ENCODE data around the gene DNAH5.

DNAH5 gene

DNA sequence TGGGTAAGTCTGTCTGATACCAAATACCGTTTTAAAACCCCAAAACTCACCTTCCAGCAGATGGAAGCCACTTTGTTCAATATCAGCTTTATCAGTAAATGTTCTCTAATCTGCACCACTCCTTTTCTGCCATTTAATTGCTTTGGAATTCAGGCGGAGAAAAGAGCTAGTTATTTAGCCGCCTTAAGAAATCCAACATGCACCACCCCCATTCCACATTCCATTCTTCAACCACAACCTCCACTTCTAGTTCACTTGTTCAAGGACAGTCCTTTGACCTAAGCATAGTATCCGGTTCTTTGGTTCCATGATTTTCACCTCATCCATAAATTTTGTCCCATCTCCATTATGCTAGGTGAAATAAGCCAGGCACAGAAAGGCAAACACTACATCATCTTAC is 240.1 kb downstream of the DNAH5 start:
- 72% methylated on average over 4 of the region's 4 CpGs for WGBS
- no peaks in the 10 kb centered on the region for H3K9me3 ChIP-seq (ENCODE audit: insufficient read depth, low read depth, low read length)
- no peak overlapping the region for H3K9ac ChIP-seq (ENCODE audit: low read depth, low read length)
- H3K36me3 ChIP-seq (ENCODE audit: insufficient read depth, low read length): no peaks in the 10 kb centered on the region
- H3K4me3 ChIP-seq (ENCODE audit: low read length): no peak overlapping the region
- no peaks in the 10 kb centered on the region for H3K27me3 ChIP-seq (ENCODE audit: insufficient read depth, low read length)
- H3K27ac ChIP-seq (ENCODE audit: low read depth, low read length): no peak overlapping the region
- no peaks in the 10 kb centered on the region for H3K4me1 ChIP-seq (ENCODE audit: insufficient read depth, low read length)

DNA sequence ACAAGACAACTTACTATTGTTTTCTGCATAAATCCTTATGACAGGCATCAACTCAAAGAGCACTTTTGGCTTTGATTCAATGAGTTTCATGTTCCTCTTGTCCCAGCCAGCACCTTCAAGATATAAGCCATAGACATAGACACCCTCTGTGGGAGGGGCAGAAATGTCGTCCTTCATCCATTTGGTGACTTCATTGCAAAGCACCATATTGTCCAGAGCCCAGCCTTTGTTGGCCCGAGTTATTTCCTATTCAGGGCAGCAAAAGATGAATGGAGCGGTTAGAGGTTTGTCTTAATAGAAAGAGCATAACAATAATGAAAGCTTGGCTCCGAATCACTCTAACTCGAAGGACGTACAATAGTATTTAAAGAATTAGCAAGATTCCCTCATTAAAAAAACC is 243.9 kb downstream of the DNAH5 start:
- Histone ChIP-seq H3K9ac (ENCODE audit: low read depth, low read length) (no peak overlapping the region), H3K4me1 (ENCODE audit: insufficient read depth, low read length) (no peaks in the 10 kb centered on the region), H3K36me3 (ENCODE audit: insufficient read depth, low read length) (no peaks in the 10 kb centered on the region), H3K4me3 (ENCODE audit: low read length) (no peak overlapping the region), H3K9me3 (ENCODE audit: insufficient read depth, low read depth, low read length) (no peaks in the 10 kb centered on the region; the same call in 1 of the 2 replicates), H3K27me3 (ENCODE audit: insufficient read depth, low read length) (no peaks in the 10 kb centered on the region), H3K27ac (ENCODE audit: low read depth, low read length) (no peak overlapping the region)
- WGBS: 95% methylated on average over 3 of the region's 6 CpGs

DNA sequence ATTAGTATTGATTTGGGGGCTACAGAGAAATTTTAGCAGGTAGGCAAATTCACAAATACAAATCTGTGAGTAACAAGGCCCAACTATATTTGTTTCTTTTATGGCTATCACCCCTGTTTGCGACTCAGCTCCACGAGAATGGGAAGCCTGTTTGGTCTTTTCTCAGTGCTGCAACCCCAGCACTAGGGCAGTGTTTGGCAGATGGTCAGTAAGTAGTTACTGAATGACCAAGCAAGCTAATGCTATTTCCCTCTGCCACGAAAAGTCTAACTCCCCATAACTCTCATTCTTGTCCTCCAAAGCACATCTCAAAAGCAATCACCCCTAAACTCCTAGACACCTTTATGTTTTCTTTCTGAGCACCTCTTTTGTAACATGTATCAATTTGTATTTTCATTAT is 245.6 kb downstream of the DNAH5 start:
- Histone ChIP-seq H3K27ac (ENCODE audit: low read depth, low read length) (no peak overlapping the region), H3K9me3 (ENCODE audit: insufficient read depth, low read depth, low read length) (no peaks in the 10 kb centered on the region; the same call in 1 of the 2 replicates), H3K36me3 (ENCODE audit: insufficient read depth, low read length) (no peaks in the 10 kb centered on the region), H3K27me3 (ENCODE audit: insufficient read depth, low read length) (no peaks in the 10 kb centered on the region), H3K4me3 (ENCODE audit: low read length) (no peak overlapping the region), H3K9ac (ENCODE audit: low read depth, low read length) (no peak overlapping the region), H3K4me1 (ENCODE audit: insufficient read depth, low read length) (no peaks in the 10 kb centered on the region)
- WGBS: 62% methylated on average over 3 of the region's 3 CpGs

DNA sequence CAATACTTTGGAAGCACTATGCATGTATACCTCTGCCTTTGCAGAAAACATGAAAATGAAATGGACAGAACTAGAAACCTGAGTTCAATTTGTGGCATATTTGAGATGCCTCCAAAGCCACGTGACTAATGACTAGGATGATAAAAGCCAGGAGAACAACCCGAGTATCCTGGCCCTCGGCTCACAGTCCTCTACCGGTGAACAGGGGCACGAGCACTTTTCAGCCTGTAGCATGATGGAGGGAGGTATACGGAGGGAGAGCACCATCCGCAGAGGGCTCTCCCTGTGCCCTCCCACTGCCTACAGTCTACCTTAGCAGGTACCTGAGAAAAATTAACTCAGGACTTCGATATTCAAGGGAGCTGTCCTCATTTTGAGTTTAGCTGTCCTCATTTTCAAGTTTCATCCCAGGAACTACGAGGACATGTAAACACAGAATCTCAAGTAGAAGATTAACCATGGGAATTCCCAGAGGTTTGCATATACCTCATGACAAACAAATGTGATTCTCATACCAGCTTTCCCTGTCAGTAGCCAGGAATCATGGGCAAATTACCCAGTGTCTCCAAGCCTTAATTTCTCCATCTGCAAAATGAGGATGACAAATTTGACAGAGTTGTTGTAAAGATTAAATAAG is 249.3 kb downstream of the DNAH5 start:
- H3K27me3 ChIP-seq (ENCODE audit: insufficient read depth, low read length): no peaks in the 10 kb centered on the region
- no peaks in the 10 kb centered on the region for H3K4me1 ChIP-seq (ENCODE audit: insufficient read depth, low read length)
- H3K36me3 ChIP-seq (ENCODE audit: insufficient read depth, low read length): no peaks in the 10 kb centered on the region
- no peaks in the 10 kb centered on the region; the same call in 1 of the 2 replicates for H3K9me3 ChIP-seq (ENCODE audit: insufficient read depth, low read depth, low read length)
- no peak overlapping the region for H3K27ac ChIP-seq (ENCODE audit: low read depth, low read length)
- no peak overlapping the region for H3K9ac ChIP-seq (ENCODE audit: low read depth, low read length)
- no peak overlapping the region for H3K4me3 ChIP-seq (ENCODE audit: low read length)
- 87% methylated on average over 8 of the region's 9 CpGs for WGBS

GRCh38 chr5:13692172-13692571 is 252.3 kb downstream of the DNAH5 start:
- no peaks in the 10 kb centered on the region for H3K4me1 ChIP-seq (ENCODE audit: insufficient read depth, low read length)
- H3K27ac ChIP-seq (ENCODE audit: low read depth, low read length): no peak overlapping the region
- no peaks in the 10 kb centered on the region for H3K36me3 ChIP-seq (ENCODE audit: insufficient read depth, low read length)
- H3K9ac ChIP-seq (ENCODE audit: low read depth, low read length): no peak overlapping the region
- no peak overlapping the region for H3K4me3 ChIP-seq (ENCODE audit: low read length)
- H3K9me3 ChIP-seq (ENCODE audit: insufficient read depth, low read depth, low read length): 0 out of 2 replicates have a peak, but pooled peaks cover 8% of the 10 kb centered on the region
- no peaks in the 10 kb centered on the region for H3K27me3 ChIP-seq (ENCODE audit: insufficient read depth, low read length)

GRCh38 chr5:13676531-13676930 is 268.0 kb downstream of the DNAH5 start:
- H3K36me3 ChIP-seq (ENCODE audit: insufficient read depth, low read length): no peaks in the 10 kb centered on the region
- 0 out of 2 replicates have a peak, but pooled peaks cover 4% of the 10 kb centered on the region for H3K9me3 ChIP-seq (ENCODE audit: insufficient read depth, low read depth, low read length)
- no peak overlapping the region for H3K27ac ChIP-seq (ENCODE audit: low read depth, low read length)
- no peak overlapping the region for H3K4me3 ChIP-seq (ENCODE audit: low read length)
- WGBS: 88% methylated on average over 3 of the region's 4 CpGs
- no peaks in the 10 kb centered on the region for H3K4me1 ChIP-seq (ENCODE audit: insufficient read depth, low read length)
- no peaks in the 10 kb centered on the region for H3K27me3 ChIP-seq (ENCODE audit: insufficient read depth, low read length)
- H3K9ac ChIP-seq (ENCODE audit: low read depth, low read length): no peak overlapping the region

DNA sequence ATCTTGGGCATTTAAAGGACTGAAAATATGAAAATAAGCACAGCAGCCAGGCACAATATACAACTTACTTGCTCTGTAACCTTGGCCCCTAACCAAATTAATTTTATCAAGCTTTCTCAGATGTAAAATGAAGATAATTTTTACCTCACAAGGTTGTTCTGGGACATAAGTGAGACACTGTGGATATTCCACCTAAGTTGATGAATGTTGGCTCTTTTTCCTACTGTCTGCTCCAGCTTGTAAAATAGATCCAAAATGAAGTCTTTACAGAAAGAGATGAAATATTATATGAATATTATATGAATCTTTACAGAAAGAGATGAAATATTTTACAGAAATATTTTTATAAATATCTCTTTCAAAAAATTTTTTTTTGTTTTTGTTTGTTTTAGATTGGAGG is 270.1 kb downstream of the DNAH5 start:
- 0 out of 2 replicates have a peak, but pooled peaks cover 4% of the 10 kb centered on the region for H3K9me3 ChIP-seq (ENCODE audit: insufficient read depth, low read depth, low read length)
- no peak overlapping the region for H3K4me3 ChIP-seq (ENCODE audit: low read length)
- H3K36me3 ChIP-seq (ENCODE audit: insufficient read depth, low read length): no peaks in the 10 kb centered on the region
- no peak overlapping the region for H3K9ac ChIP-seq (ENCODE audit: low read depth, low read length)
- H3K27me3 ChIP-seq (ENCODE audit: insufficient read depth, low read length): no peaks in the 10 kb centered on the region
- H3K4me1 ChIP-seq (ENCODE audit: insufficient read depth, low read length): no peaks in the 10 kb centered on the region
- no peak overlapping the region for H3K27ac ChIP-seq (ENCODE audit: low read depth, low read length)

DNA sequence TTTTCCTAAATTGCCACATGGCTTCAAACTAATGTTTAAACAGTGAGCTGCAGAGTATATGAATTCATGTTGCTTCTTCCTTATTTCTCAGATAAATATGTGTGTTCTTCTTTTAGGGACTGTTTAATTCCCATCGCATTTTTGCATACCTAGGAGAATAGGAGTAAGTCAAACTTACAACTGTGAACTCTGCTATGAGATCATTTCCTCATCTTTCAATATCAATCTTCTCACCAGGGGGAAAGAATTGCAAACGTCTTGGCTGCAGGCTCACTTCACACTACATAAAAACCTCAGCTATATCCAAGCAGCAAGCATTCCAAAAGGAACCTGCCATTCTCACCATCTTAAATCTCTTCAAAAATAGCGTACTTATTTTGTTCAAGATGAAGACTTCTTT is 271.0 kb downstream of the DNAH5 start:
- Histone ChIP-seq H3K9ac (ENCODE audit: low read depth, low read length) (no peak overlapping the region), H3K36me3 (ENCODE audit: insufficient read depth, low read length) (no peaks in the 10 kb centered on the region), H3K4me3 (ENCODE audit: low read length) (no peak overlapping the region), H3K27ac (ENCODE audit: low read depth, low read length) (no peak overlapping the region), H3K4me1 (ENCODE audit: insufficient read depth, low read length) (no peaks in the 10 kb centered on the region), H3K27me3 (ENCODE audit: insufficient read depth, low read length) (no peaks in the 10 kb centered on the region), H3K9me3 (ENCODE audit: insufficient read depth, low read depth, low read length) (0 out of 2 replicates have a peak, but pooled peaks cover 4% of the 10 kb centered on the region)
- 63% methylated on average over 2 of the region's 3 CpGs for WGBS

DNA sequence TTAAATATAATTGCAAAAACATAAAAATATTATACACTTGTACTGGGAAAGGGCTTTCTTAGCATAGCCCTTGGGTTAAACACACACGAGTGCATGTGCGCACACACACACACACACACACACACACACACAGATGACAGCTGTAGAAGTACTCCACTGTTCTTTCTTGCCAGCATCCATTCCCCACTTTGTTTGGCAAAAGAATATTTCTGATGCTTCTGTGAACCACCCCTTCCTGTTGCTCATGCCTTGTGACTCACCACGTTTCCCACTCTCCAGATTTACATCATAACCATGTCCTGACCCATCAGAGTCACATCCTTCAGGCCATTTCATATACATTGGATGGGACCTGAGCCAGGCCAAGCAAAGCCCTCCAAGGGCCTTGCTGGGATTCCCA is 280.1 kb downstream of the DNAH5 start:
- H3K27ac ChIP-seq (ENCODE audit: low read depth, low read length): no peak overlapping the region
- no peaks in the 10 kb centered on the region for H3K4me1 ChIP-seq (ENCODE audit: insufficient read depth, low read length)
- H3K4me3 ChIP-seq (ENCODE audit: low read length): no peak overlapping the region
- 55% methylated on average over 3 of the region's 3 CpGs for WGBS
- H3K27me3 ChIP-seq (ENCODE audit: insufficient read depth, low read length): no peaks in the 10 kb centered on the region
- H3K9me3 ChIP-seq (ENCODE audit: insufficient read depth, low read depth, low read length): no peaks in the 10 kb centered on the region
- H3K9ac ChIP-seq (ENCODE audit: low read depth, low read length): no peak overlapping the region
- H3K36me3 ChIP-seq (ENCODE audit: insufficient read depth, low read length): no peaks in the 10 kb centered on the region

GRCh38 chr5:13662626-13663025 is 281.9 kb downstream of the DNAH5 start:
- Histone ChIP-seq H3K36me3 (ENCODE audit: insufficient read depth, low read length) (no peaks in the 10 kb centered on the region), H3K27me3 (ENCODE audit: insufficient read depth, low read length) (no peaks in the 10 kb centered on the region), H3K4me3 (ENCODE audit: low read length) (no peak overlapping the region), H3K4me1 (ENCODE audit: insufficient read depth, low read length) (no peaks in the 10 kb centered on the region), H3K27ac (ENCODE audit: low read depth, low read length) (no peak overlapping the region), H3K9me3 (ENCODE audit: insufficient read depth, low read depth, low read length) (no peaks in the 10 kb centered on the region), H3K9ac (ENCODE audit: low read depth, low read length) (no peak overlapping the region)

- Histone ChIP-seq H3K9me3 (ENCODE audit: insufficient read depth, low read depth, low read length) (no peaks in the 10 kb centered on the region), H3K9ac (ENCODE audit: low read depth, low read length) (no peak overlapping the region), H3K36me3 (ENCODE audit: insufficient read depth, low read length) (no peaks in the 10 kb centered on the region), H3K4me3 (ENCODE audit: low read length) (no peak overlapping the region), H3K27me3 (ENCODE audit: insufficient read depth, low read length) (no peaks in the 10 kb centered on the region), H3K4me1 (ENCODE audit: insufficient read depth, low read length) (no peaks in the 10 kb centered on the region), H3K27ac (ENCODE audit: low read depth, low read length) (no peak overlapping the region)
- 85% methylated on average over 1 of the region's 1 CpG for WGBS
Measured at GRCh38 chr5:13661272-13661671, 283.2 kb downstream of the DNAH5 start.

DNA sequence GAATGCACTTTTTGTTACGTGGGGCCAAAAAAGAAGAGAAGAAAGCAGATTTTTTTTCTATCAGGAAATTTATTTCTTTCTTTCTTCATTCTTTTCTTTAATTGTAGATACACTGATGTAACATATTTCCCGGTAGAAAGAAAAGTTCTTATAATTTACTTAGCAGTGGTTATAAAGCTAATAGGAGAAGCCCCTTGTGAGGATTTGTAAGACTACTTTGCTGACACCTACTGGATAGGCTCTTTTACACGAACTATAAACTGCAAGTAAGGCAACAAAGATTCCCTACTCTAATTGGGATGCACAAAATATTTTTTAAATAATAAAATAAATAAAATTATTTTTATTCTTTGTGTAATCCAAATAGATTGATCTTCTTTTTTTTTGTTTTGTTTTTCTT is 284.4 kb downstream of the DNAH5 start:
- no peaks in the 10 kb centered on the region for H3K36me3 ChIP-seq (ENCODE audit: insufficient read depth, low read length)
- H3K27me3 ChIP-seq (ENCODE audit: insufficient read depth, low read length): no peaks in the 10 kb centered on the region
- H3K9ac ChIP-seq (ENCODE audit: low read depth, low read length): no peak overlapping the region
- no peaks in the 10 kb centered on the region for H3K4me1 ChIP-seq (ENCODE audit: insufficient read depth, low read length)
- 100% methylated on average over 1 of the region's 3 CpGs for WGBS
- no peak overlapping the region for H3K27ac ChIP-seq (ENCODE audit: low read depth, low read length)
- no peak overlapping the region for H3K4me3 ChIP-seq (ENCODE audit: low read length)
- no peaks in the 10 kb centered on the region for H3K9me3 ChIP-seq (ENCODE audit: insufficient read depth, low read depth, low read length)

Data from HUES64 (cell line).